ENCODE results near the gene LEMD1.

- no peak for TF ChIP-seq POLR2AphosphoS5 (IDR thresholded peaks at IDR 0.05; ENCODE audit: low read depth, low read length)
- no peak for TF ChIP-seq SIN3A (IDR thresholded peaks at IDR 0.05; ENCODE audit: borderline replicate concordance, insufficient read depth, low read length)
Measured at GRCh38 chr1:205392650-205393049, 29.2 kb downstream of the LEMD1 start.
